Measurements from ENCODE around the gene SNX21. TPM values are rescaled to one million over a fixed set of nuclear protein-coding genes. Genes with fewer than 3 reads are reported as not detected.
A peak's percentile ranks its signal among the peaks of the same experiment; 100 is the strongest.

Gene SNX21
- total RNA-seq, 1 donor from 2014 or later: 6.8 TPM

DNA sequence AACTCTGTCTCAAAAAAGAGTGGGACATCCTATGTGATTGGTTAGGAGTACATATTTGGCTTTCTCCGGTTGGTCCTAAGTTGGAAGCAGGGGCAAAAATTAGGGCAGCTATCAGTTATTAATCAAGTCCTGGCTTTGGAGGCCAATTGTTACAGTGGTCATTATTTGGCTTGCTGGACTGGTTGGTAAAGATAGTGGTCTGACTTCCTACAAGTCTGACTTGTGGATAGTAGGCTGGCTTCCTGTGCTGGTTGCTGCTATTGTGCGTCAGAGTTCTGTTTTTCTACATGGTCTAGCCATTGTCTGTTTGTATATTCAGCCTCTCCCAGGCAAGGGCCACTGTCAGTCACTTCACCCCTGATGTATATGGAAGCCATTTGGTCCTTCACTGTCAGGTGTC lies 16.6 kb downstream of the SNX21 start:
- Histone ChIP-seq H3K27me3 (ENCODE audit: control insufficient read depth, insufficient read depth, low read length) (no peaks in the 10 kb centered on the region), H3K36me3 (ENCODE audit: control insufficient read depth, insufficient read depth, low read length) (peaks cover 15% of the 10 kb centered on the region), H3K4me3 (ENCODE audit: low read depth, low read length) (no peak overlapping the region)
- no peak for DNase-seq (ENCODE audit: low read depth)
- FAIRE-seq: no peak
- no peak for TF ChIP-seq CTCF (IDR thresholded peaks at IDR 0.05; ENCODE audit: insufficient read depth, low read length, severe bottlenecking)

DNA sequence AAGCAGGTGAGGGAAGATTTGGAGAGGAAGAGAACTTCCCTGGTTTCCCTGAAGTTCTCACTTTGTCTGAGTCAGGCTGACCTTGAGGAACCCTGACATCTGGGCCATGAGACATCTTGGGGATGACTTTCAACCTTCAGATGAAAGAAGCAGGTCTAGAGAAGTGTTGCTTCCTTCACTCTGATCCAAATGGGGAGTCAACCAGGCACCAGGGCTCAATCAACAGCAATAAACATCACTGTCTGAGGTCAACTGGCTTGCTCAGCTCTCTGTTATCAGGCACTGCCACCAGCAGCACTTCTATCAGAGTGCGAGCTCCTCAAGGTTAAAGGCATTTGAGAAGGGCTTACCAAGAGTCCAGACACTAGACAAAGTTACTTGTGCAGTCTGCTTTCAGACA lies 17.3 kb downstream of the SNX21 start:
- Histone ChIP-seq H3K4me3 (ENCODE audit: low read depth, low read length) (no peak overlapping the region), H3K36me3 (ENCODE audit: control insufficient read depth, insufficient read depth, low read length) (peaks cover 15% of the 10 kb centered on the region), H3K27me3 (ENCODE audit: control insufficient read depth, insufficient read depth, low read length) (no peaks in the 10 kb centered on the region)
- no peak for TF ChIP-seq CTCF (IDR thresholded peaks at IDR 0.05; ENCODE audit: insufficient read depth, low read length, severe bottlenecking)
- DNase-seq (ENCODE audit: low read depth) (no peak), FAIRE-seq (no peak)

DNA sequence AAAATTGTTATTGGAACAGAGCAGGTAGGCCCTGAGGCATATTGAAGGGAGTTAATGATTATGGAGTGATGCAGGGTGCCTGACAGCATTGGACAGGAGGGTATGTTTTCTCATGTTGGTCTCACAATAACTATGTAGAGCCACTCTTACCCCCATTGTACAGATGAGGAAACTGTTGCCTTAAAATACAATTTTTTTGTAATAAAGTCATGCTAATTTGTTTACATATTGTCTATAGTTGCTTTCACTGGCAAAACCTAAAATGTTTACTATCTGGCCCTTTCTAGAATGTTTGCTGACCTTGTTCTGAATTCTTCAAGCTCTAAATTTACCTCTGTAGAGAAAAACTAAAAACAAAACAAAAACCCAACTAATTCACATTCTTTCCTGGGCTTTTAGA lies 17.9 kb downstream of the SNX21 start:
- H3K27me3 ChIP-seq (ENCODE audit: control insufficient read depth, insufficient read depth, low read length): no peaks in the 10 kb centered on the region
- DNase-seq (ENCODE audit: low read depth) (no peak), FAIRE-seq (no peak)
- no peak overlapping the region for H3K4me3 ChIP-seq (ENCODE audit: low read depth, low read length)
- TF ChIP-seq CTCF (IDR thresholded peaks at IDR 0.05; ENCODE audit: insufficient read depth, low read length, severe bottlenecking): no peak
- peaks cover 13% of the 10 kb centered on the region for H3K36me3 ChIP-seq (ENCODE audit: control insufficient read depth, insufficient read depth, low read length)

- TF ChIP-seq CTCF (IDR thresholded peaks at IDR 0.05; ENCODE audit: insufficient read depth, low read length, severe bottlenecking): no peak
- Histone ChIP-seq H3K27me3 (ENCODE audit: control insufficient read depth, insufficient read depth, low read length) (no peaks in the 10 kb centered on the region), H3K36me3 (ENCODE audit: control insufficient read depth, insufficient read depth, low read length) (peaks cover 12% of the 10 kb centered on the region), H3K4me3 (ENCODE audit: low read depth, low read length) (no peak overlapping the region)
- FAIRE-seq (no peak), DNase-seq (ENCODE audit: low read depth) (no peak)
Measured at GRCh38 chr20:45852326-45852725, 18.7 kb downstream of the SNX21 start.

DNA sequence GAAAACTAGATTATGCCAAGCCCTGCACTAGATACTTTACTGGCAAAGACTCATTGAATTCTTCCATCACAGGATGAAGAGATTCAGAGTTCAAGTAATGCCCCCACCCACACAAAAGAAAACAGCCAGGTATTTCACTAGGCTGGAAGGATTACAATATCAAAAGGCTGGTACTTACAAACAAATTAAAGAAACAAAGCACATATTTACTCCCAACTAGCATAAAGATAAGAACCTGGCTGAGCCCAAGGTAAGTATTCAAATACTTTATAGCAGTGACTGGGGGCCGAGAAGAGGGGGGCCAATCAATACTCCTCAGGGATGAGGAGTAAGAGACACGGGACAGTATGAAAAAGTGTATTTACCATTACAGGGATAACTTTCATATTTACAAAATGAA lies 19.9 kb downstream of the SNX21 start:
- Histone ChIP-seq H3K4me3 (ENCODE audit: low read depth, low read length) (no peak overlapping the region), H3K27me3 (ENCODE audit: control insufficient read depth, insufficient read depth, low read length) (no peaks in the 10 kb centered on the region), H3K36me3 (ENCODE audit: control insufficient read depth, insufficient read depth, low read length) (peaks cover 8% of the 10 kb centered on the region)
- DNase-seq (ENCODE audit: low read depth) (no peak), FAIRE-seq (no peak)
- TF ChIP-seq CTCF (IDR thresholded peaks at IDR 0.05; ENCODE audit: insufficient read depth, low read length, severe bottlenecking): no peak

GRCh38 chr20:45857114-45857881 lies 23.7 kb downstream of the SNX21 start, which contains the start of the genes ACOT8 and ZSWIM3:
TSS of gene ACOT8 (minus strand) at chr20:45857392. CDS start at chr20:45857315, 77 bp downstream.
TSS of gene ZSWIM3 (plus strand) at chr20:45857614. CDS start at chr20:45857826, 212 bp downstream.
- H3K36me3 ChIP-seq (ENCODE audit: control insufficient read depth, insufficient read depth, low read length): peaks cover 7% of the 10 kb centered on the region
- H3K27me3 ChIP-seq (ENCODE audit: control insufficient read depth, insufficient read depth, low read length): no peaks in the 10 kb centered on the region
- FAIRE-seq: no peak
- peak; percentile 99 for DNase-seq (ENCODE audit: low read depth)
- no peak for TF ChIP-seq CTCF (IDR thresholded peaks at IDR 0.05; ENCODE audit: insufficient read depth, low read length, severe bottlenecking)
- peak within 1 kb of the TSS; percentile 68 for H3K4me3 ChIP-seq (ENCODE audit: low read depth, low read length)

Measured in bronchial epithelial cell (primary cell).